Activated CD4-positive, alpha-beta T cell treated with anti-CD3 and anti-CD28 coated beads, Interleukin-2, amount 10 ng/mL, durations not matched to agents 7 days and 5 days (primary cell): ENCODE results near the gene DCDC2B. TPM values are rescaled to one million over a fixed set of nuclear protein-coding genes. Genes with fewer than 3 reads are reported as not detected.

Source experiments
- CTCF ChIA-PET: fragments of 350-600 bp; sonication (Branson Sonifier 250); formaldehyde crosslinking; loops from one replicate; lab custom pipeline; 2021; ENCODE audit warnings: antibody characterized with exemption; lab: Charles Lee
- POLR2A ChIA-PET: fragments of 350-600 bp; sonication (Branson Sonifier 250); formaldehyde crosslinking; loops from one replicate; lab custom pipeline; 2021; ENCODE audit warnings: antibody characterized with exemption; lab: Charles Lee
- DNase-seq: peaks from one replicate; pipeline ENCODE4 v3.0.0-alpha.2; 2020
- H3K27ac Mint-ChIP-seq: one replicate; pipeline ENCODE4 v1.8.0; 2021; ENCODE audit warnings: mild to moderate bottlenecking, moderate library complexity, mixed read lengths
- H3K27me3 Mint-ChIP-seq: one replicate; pipeline ENCODE4 v1.8.0; 2021; ENCODE audit warnings: mixed read lengths
- H3K36me3 Mint-ChIP-seq: one replicate; pipeline ENCODE4 v1.8.0; 2021; ENCODE audit warnings: low read depth, mixed read lengths
- H3K4me1 Mint-ChIP-seq: one replicate; pipeline ENCODE4 v1.8.0; 2021; ENCODE audit warnings: mixed read lengths
- H3K4me3 Mint-ChIP-seq: one replicate; pipeline ENCODE4 v1.8.0; 2021; ENCODE audit warnings: mild to moderate bottlenecking, moderate library complexity, mixed read lengths
- H3K9me3 Mint-ChIP-seq: one replicate; pipeline ENCODE4 v1.8.0; 2021; ENCODE audit warnings: mixed read lengths
- total RNA-seq, 2 experiments: library from RNA; stranded (reverse); gene quantifications; one replicate each; pipeline ENCODE4 v1.2.3, GENCODE V29; 2021

DCDC2B gene
- total RNA-seq, 2 experiments from 2014 or later = 0.10 TPM

DNA sequence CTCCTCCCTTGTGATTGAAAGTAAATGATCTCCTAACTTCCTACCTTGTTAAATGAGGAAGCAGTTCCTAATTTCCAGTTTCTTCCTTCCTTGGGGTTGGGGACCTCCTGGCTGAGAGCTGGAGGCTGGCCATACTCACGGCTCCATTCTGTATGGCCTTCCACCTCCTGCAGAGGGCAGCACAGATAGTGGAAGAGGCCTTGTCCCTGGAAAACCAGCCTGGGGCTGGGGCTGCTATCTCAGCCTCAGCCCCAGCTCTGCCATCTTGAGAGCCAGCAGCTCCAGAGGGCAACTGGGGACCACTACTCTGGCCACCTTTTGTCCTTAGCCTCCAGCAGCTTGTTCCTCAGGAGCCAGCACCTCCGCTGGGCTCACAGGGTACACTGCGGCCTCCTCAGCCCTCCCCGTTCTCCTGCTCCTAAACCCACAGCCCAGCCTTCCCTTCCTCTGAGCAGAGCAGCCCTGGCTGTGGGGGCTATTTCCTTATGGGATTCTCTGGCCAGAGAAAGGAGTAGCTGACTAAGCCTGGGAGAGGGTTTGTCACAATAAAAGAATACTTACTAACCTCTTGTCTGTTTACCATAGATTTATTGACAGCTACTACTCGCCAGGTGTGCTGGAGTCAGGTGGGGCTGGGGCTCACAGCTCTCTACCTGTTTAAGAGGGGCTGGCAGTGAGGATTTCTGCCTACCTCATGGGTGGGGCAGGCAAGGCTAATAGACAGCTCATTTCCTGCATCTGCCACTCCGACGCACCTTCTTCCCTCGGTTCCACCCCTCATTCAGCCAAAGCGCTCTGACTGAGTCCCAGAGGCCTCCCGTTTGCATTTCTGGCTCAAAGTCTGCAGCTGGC lies 7.0 kb downstream of the DCDC2B start:
- H3K9me3 Mint-ChIP-seq = no peaks in the 10 kb centered on the region
- H3K27me3 Mint-ChIP-seq = no peaks in the 10 kb centered on the region
- CTCF ChIA-PET = interaction anchor here (0.5 to 2.6 kb wide), 36 partner anchors 9 to 277 kb away, joined by 3 to 19 read pairs (median 5); partner anchors contain the start of genes CCDC28B, HDAC1, IQCC and LCK
- peak overlapping the region; percentile 80 for H3K27ac Mint-ChIP-seq
- peaks cover 26% of the 10 kb centered on the region for H3K4me1 Mint-ChIP-seq
- peaks cover 5% of the 10 kb centered on the region for H3K36me3 Mint-ChIP-seq
- POLR2A ChIA-PET = interaction anchor here (0.6 to 1.2 kb wide), 6 partner anchors 16 to 120 kb away, joined by 3 to 6 read pairs (median 4); partner anchors contain the start of genes CCDC28B, MARCKSL1 and TXLNA
- no peak overlapping the region for H3K4me3 Mint-ChIP-seq
- DNase-seq = peak; percentile 74

DNA sequence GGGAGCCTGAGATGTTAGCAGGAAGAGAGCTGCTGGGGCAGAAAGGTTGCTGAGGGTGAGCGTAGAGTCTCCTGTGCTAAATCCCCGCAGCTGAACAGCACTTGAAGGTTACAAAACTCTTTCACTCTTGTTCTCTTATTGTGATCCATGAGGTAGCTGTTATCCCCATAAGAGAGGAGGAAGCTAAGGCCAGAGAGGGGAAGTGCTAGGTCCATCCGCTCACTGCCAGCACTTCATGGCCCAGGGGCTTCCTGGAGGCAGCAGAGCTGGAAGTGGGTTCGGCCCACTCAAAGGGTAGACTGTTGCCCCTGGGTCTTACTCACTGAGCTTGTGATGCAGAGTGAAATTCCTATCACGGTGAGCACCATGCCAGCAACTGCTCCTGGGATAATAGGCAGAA lies 7.7 kb downstream of the DCDC2B start:
- ChIA-PET POLR2A (interaction anchor here (0.6 to 1.2 kb wide), 3 partner anchors 10 to 119 kb away, joined by 3 to 4 read pairs (median 4); partner anchors contain the start of genes MARCKSL1 and TXLNA), CTCF (interaction anchor here (0.6 to 2.6 kb wide), 20 partner anchors 10 to 204 kb away, joined by 3 to 19 read pairs (median 6); partner anchors contain the start of genes CCDC28B, IQCC, LCK and MARCKSL1)
- peaks cover 5% of the 10 kb centered on the region for H3K36me3 Mint-ChIP-seq

GRCh38 chr1:32219022-32219421 lies 10.1 kb downstream of the DCDC2B start:
- CTCF ChIA-PET = interaction anchor here (0.7 kb wide), 1 partner anchor 134 kb away, joined by 3 read pairs; no protein-coding TSS in a partner anchor
- POLR2A ChIA-PET = interaction anchor here (0.7 kb wide), 1 partner anchor 1260 kb away, joined by 6 read pairs; no protein-coding TSS in a partner anchor
- no peaks in the 10 kb centered on the region for H3K27me3 Mint-ChIP-seq
- H3K27ac Mint-ChIP-seq = no peak overlapping the region
- DNase-seq = no peak
- H3K4me1 Mint-ChIP-seq = peaks cover 48% of the 10 kb centered on the region
- H3K9me3 Mint-ChIP-seq = no peaks in the 10 kb centered on the region
- peaks cover 12% of the 10 kb centered on the region for H3K36me3 Mint-ChIP-seq
- H3K4me3 Mint-ChIP-seq = no peak overlapping the region

More for the DNA sequence above, 7.7 kb downstream of the DCDC2B start:
- H3K27ac Mint-ChIP-seq = no peak overlapping the region
- H3K9me3 Mint-ChIP-seq = no peaks in the 10 kb centered on the region
- H3K27me3 Mint-ChIP-seq = no peaks in the 10 kb centered on the region
- no peak for DNase-seq
- peaks cover 33% of the 10 kb centered on the region for H3K4me1 Mint-ChIP-seq
- H3K4me3 Mint-ChIP-seq = no peak overlapping the region

DNA sequence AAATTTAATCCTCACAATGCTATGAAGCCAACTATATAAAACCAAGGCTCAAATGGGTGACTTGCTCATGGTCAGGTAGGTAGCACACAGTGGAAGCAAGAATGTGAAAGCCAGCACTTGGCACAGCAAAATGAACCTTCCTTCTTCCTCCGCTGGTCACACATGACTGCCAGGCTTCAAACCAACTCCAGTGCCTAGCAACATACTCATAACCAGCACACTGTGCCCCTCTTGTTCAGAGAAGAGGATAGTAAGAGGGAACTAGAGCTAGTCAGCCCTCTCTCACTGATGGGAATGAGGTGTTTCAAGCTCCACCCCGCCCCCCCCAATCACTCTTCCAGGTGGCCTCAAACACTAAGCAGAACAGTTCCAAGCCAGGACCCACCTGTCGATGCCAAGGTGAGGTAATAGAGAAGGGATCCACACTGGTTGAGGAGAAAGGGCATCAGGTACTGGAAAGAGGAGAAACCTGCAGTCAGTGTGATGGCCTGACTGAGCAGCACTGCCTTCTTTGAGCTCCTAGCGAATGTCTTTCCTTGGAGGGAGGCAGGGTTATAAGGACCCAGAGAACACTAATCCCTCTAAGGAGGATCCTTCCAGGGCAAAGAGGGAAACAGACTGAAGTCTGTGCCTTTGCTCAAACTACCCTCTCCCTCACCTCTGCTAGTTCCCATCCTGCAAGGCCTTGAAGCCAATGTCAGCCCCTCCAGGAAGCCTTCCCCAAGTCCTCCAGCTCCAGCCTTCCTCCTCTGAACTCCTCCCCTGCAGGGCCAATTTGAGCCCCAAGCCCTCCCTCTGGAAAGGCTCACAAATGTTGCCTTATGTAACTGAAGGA lies 12.1 kb downstream of the DCDC2B start:
- Mint-ChIP-seq H3K9me3 (no peaks in the 10 kb centered on the region), H3K27ac (peak overlapping the region; percentile 97), H3K4me3 (peak overlapping the region; percentile 99), H3K36me3 (peaks cover 20% of the 10 kb centered on the region), H3K4me1 (peaks cover 49% of the 10 kb centered on the region), H3K27me3 (no peaks in the 10 kb centered on the region)
- ChIA-PET CTCF (interaction anchor here (0.8 to 1.4 kb wide), 3 partner anchors 9 to 27 kb away, joined by 3 to 5 read pairs (median 4); no protein-coding TSS in a partner anchor), POLR2A (no interaction called here)
- no peak for DNase-seq

DNA sequence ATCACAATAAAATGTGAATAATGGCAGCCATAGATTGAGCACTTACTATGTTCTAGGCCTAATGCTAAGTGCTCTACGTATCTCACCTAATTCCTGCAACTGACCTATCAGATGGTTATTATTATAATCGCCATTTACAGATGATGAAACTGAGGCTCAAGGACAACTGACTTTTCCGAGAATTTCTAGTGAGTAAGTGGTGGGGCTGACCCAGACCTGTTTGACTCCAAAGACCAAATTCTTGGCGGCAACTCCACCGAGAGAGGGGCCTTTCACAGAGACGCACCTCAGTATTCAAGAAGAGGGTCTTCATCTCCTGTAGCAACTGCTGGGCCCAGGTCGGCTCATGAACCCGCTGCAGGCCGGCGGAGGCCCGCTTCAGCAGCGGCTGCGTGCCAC lies 12.7 kb downstream of the DCDC2B start:
- CTCF ChIA-PET = interaction anchor here (1.4 kb wide), 2 partner anchors 15 to 27 kb away, joined by 4 to 5 read pairs; no protein-coding TSS in a partner anchor
- Mint-ChIP-seq H3K4me1 (peaks cover 46% of the 10 kb centered on the region), H3K4me3 (peak overlapping the region; percentile 99), H3K9me3 (no peaks in the 10 kb centered on the region), H3K27ac (peak overlapping the region; percentile 97), H3K36me3 (peaks cover 24% of the 10 kb centered on the region), H3K27me3 (no peaks in the 10 kb centered on the region)
- DNase-seq = no peak
- POLR2A ChIA-PET = no interaction called here

GRCh38 chr1:32221980-32222755 lies 13.3 kb downstream of the DCDC2B start, which contains the start of the genes EIF3I and TMEM234:
Gene EIF3I (plus strand): TSS chr1:32222407. CDS start chr1:32222442, 35 bp downstream.
Gene TMEM234 (minus strand): TSS chr1:32222353. CDS start chr1:32222322, 31 bp downstream.
- Mint-ChIP-seq H3K27me3 (no peaks in the 10 kb centered on the region), H3K27ac (peak within 1 kb of the TSS; percentile 97), H3K36me3 (peaks cover 24% of the 10 kb centered on the region), H3K9me3 (no peaks in the 10 kb centered on the region), H3K4me3 (peak within 1 kb of the TSS; percentile 99), H3K4me1 (peaks cover 43% of the 10 kb centered on the region)
- ChIA-PET CTCF (interaction anchor here (0.6 to 1.4 kb wide), 2 partner anchors 37 to 476 kb away, joined by 3 to 5 read pairs; no protein-coding TSS in a partner anchor), POLR2A (no interaction called here)
- DNase-seq = peak; percentile 96

DNA sequence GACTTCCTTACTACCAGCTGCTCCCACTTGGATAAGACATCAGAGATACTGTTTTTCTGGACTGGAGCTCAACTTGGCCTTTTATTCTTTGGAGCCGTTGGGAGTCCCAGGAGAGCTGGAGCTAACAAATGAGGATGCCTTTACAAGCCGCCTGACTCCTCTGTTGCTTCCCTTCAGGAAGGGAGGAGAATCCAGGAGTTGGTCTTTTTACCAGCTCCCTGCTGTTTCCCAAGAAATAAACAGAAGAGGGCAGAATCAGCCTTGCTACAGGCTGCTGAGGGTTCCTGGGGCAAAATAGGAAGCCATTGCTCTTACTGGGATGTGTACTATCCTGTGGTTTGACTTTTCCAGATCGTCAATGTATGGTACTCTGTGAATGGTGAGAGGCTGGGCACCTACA lies 14.8 kb downstream of the DCDC2B start:
- Mint-ChIP-seq H3K27me3 (no peaks in the 10 kb centered on the region), H3K4me3 (peak overlapping the region; percentile 99), H3K36me3 (peaks cover 39% of the 10 kb centered on the region), H3K27ac (peak overlapping the region; percentile 97), H3K9me3 (no peaks in the 10 kb centered on the region), H3K4me1 (peaks cover 46% of the 10 kb centered on the region)
- POLR2A ChIA-PET = no interaction called here
- CTCF ChIA-PET = interaction anchor here (0.8 to 1.4 kb wide), 5 partner anchors 17 to 170 kb away, joined by 3 to 5 read pairs (median 4); partner anchors contain the start of gene BSDC1
- no peak for DNase-seq

DNA sequence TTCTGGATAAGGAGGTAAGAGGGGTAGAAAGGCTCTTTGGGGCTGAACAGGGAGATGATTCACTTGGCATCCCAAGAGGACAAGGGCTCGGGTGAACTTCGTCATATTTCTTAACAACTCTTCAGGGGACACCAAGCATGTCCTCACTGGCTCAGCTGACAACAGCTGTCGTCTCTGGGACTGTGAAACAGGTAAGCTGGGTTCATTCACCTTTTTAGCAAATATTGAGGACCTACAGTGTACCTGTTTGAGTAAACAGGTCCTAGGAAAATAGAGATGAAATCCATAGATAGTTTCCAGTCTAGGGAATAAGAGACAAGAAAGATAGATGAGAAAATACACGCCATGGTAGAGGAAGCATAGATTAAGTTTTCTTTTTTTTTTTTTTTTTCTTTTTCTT lies 15.4 kb downstream of the DCDC2B start:
- peaks cover 46% of the 10 kb centered on the region for H3K4me1 Mint-ChIP-seq

DNA sequence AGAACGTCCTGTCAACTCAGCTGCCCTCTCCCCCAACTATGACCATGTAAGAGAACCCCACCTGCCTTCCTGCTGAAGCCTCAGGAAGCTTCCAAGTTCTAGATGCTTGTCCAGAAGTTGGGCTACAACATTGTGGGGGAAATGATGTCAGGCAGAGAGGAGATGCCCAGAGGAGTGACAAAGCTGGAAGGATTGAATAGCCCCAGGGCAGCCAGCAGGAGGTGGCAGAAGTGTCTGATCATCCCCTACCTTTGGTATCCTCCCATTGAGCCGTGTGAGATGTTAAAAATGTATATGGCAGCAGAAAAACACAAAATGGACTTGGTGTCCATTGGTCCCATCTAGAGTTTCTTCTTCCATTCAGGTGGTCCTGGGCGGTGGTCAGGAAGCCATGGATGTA lies 19.9 kb downstream of the DCDC2B start:
- POLR2A ChIA-PET = interaction anchor here (0.8 kb wide), 1 partner anchor 12 kb away, joined by 3 read pairs; no protein-coding TSS in a partner anchor

More for the DNA sequence above, 15.4 kb downstream of the DCDC2B start:
- Mint-ChIP-seq H3K36me3 (peaks cover 40% of the 10 kb centered on the region), H3K27ac (peak overlapping the region; percentile 97), H3K4me3 (peak overlapping the region; percentile 42), H3K9me3 (no peaks in the 10 kb centered on the region), H3K27me3 (no peaks in the 10 kb centered on the region)
- ChIA-PET CTCF (interaction anchor here (1.0 to 1.1 kb wide), 2 partner anchors 17 to 70 kb away, joined by 3 to 4 read pairs; no protein-coding TSS in a partner anchor), POLR2A (no interaction called here)
- no peak for DNase-seq

DNA sequence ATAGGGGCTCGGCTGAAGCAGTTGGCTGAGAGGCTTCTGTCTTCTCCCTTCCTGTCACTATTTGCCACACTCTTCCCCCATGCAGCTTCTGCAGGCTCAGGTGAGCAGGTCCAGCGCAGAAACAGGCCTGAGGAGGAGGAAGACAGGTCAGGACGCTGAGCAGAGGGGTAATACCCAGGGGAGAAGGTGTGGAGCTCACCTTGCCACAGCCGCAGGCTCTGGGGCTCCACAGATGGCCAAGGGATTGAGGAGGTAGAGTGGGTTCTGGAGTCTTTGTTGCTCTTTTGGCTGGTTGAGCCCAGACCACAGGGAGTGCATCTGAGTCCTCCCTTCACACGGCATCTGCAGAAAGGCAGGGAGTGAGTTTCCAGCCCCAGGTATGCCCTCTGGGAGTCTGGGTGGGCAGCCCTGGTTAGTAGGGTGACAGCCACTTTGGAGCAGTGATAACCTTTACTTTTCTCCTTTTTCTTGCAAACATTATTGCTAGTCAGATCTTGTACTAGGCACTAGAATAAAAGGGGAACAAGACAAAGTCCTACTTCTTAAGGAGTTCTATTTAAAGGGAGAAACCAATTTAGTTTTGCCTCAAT lies 23.0 kb downstream of the DCDC2B start:
- no peaks in the 10 kb centered on the region for H3K27me3 Mint-ChIP-seq
- POLR2A ChIA-PET = no interaction called here
- peaks cover 3% of the 10 kb centered on the region for H3K4me1 Mint-ChIP-seq
- CTCF ChIA-PET = interaction anchor here (0.6 to 1.4 kb wide), 4 partner anchors 9 to 89 kb away, joined by 3 read pairs; no protein-coding TSS in a partner anchor
- H3K27ac Mint-ChIP-seq = no peak overlapping the region
- H3K9me3 Mint-ChIP-seq = no peaks in the 10 kb centered on the region
- H3K36me3 Mint-ChIP-seq = peaks cover 20% of the 10 kb centered on the region
- no peak for DNase-seq
- H3K4me3 Mint-ChIP-seq = no peak overlapping the region

More for the DNA sequence above, 19.9 kb downstream of the DCDC2B start:
- Mint-ChIP-seq H3K4me3 (no peak overlapping the region), H3K36me3 (peaks cover 35% of the 10 kb centered on the region), H3K27me3 (no peaks in the 10 kb centered on the region), H3K9me3 (no peaks in the 10 kb centered on the region), H3K4me1 (peaks cover 15% of the 10 kb centered on the region), H3K27ac (no peak overlapping the region)
- CTCF ChIA-PET = interaction anchor here (0.8 to 4.7 kb wide), 4 partner anchors 10 to 20 kb away, joined by 3 to 25 read pairs (median 6); no protein-coding TSS in a partner anchor
- no peak for DNase-seq
